ENCODE results near the gene NSMCE1. TPM values are rescaled to one million over a fixed set of nuclear protein-coding genes. Genes with fewer than 3 reads are reported as not detected.

NSMCE1 gene
- total and polyA plus RNA-seq, 2 of the 4 experiments (the other 2 are of a cell fraction), result 47.5 to 120 TPM

- BruUV-seq (replicated peaks), result no TSS peak
Observed at GRCh38 chr16:27223701-27224100, 44.9 kb downstream of the NSMCE1 start.

More at GRCh38 chr16:27223701-27224100, 44.9 kb downstream of the NSMCE1 start:
- Histone ChIP-seq H3K14ac (replicated peaks; ENCODE audit: low read depth, low read length) (peak overlapping the region; percentile 85), H2BK20ac (ENCODE audit: low read depth, low read length) (peak overlapping the region; percentile 91), H4K91ac (ENCODE audit: insufficient read depth, low read depth, low read length) (peak overlapping the region; percentile 96), H4K20me1 (ENCODE audit: insufficient read depth, low read length) (no peaks in the 10 kb centered on the region; the same call in 1 of the 2 replicates), H3K4me2 (ENCODE audit: low read depth, low read length) (no peak overlapping the region), H3K4ac (ENCODE audit: low read depth, low read length) (peak overlapping the region; percentile 98), H2AK5ac (ENCODE audit: low read depth, low read length) (peak overlapping the region; percentile 92), H3K27me3 (ENCODE audit: control insufficient read depth, insufficient read depth, low read length) (no peaks in the 10 kb centered on the region), H2AK9ac (replicated peaks; ENCODE audit: low read depth, low read length, poor library complexity) (peak overlapping the region; percentile 21), H3K18ac (ENCODE audit: low read depth, low read length) (peak overlapping the region; percentile 45), H3K4me1 (ENCODE audit: control insufficient read depth, insufficient read depth, low read length) (peaks cover 23% of the 10 kb centered on the region), H3K9me3 (ENCODE audit: control insufficient read depth, insufficient read depth, low read length) (no peaks in the 10 kb centered on the region), H3K56ac (ENCODE audit: extremely low read depth, insufficient read depth, low read length) (0 out of 2 replicates have a peak overlapping the region, but pooled peaks have one; percentile 32), H2BK15ac (ENCODE audit: low read depth, low read length) (peak overlapping the region; percentile 98; the same call in 2 of the 3 replicates), H4K5ac (ENCODE audit: low read depth, low read length) (peak overlapping the region; percentile 79), H4K8ac (ENCODE audit: low read depth in 2 of 2, low read length in 2 of 2) (peak overlapping the region; percentile 37 to 96), H3K9ac (ENCODE audit: low read depth, low read length) (peak overlapping the region; percentile 2; the same call in 1 of the 2 replicates), H3K9me1 (ENCODE audit: insufficient read depth, low read length) (peaks cover 16% of the 10 kb centered on the region), H2BK5ac (ENCODE audit: low read depth, low read length, poor library complexity, severe bottlenecking) (peak overlapping the region; percentile 93), H3K79me1 (ENCODE audit: low read depth in 1 of 2, low read length in 2 of 2) (peaks cover 0 to 15% of the 10 kb centered on the region in 2 experiments; a peak in 2 of 4 replicates), H2AFZ (replicated peaks; ENCODE audit: low read length, poor library complexity) (peak overlapping the region; percentile 58), H3K36me3 (ENCODE audit: control insufficient read depth, insufficient read depth, low read length) (peaks cover 22% of the 10 kb centered on the region), H3K4me3 (ENCODE audit: insufficient read depth, low read depth, low read length) (no peak overlapping the region), H3K27ac (ENCODE audit: insufficient read depth, low read length) (peak overlapping the region; percentile 75), H2BK120ac (ENCODE audit: low read depth, low read length) (peak overlapping the region; percentile 91), H3K23ac (ENCODE audit: low read depth, low read length) (peak overlapping the region; percentile 93)
- no peak for TF ChIP-seq CTCF (conservative IDR thresholded peaks at IDR 0.05; ENCODE audit: low read depth, low read length)
- TF ChIP-seq SMC3 (IDR thresholded peaks at IDR 0.05; ENCODE audit: low read depth, low read length), result no peak
- no peak for TF ChIP-seq RAD21 (IDR thresholded peaks at IDR 0.05; ENCODE audit: low read length)
- in situ Hi-C loops (cut with MboI; ENCODE audit: low sequenced_read_pairs), result no loop called here
- intact Hi-C loops (cut with micrococcal nuclease), result no loop called here
- dilution Hi-C loops (cut with HindIII; ENCODE audit: low sequenced_read_pairs, unreplicated experiment), result no loop called here
- ATAC-seq (ENCODE audit: low read depth) (no peak), DNase-seq (no peak)
- CTCF ChIA-PET, result no interaction called here
- POLR2A ChIA-PET (ENCODE audit: unreplicated experiment), result no interaction called here
- 94% methylated on average over 4 of the region's 6 CpGs; no CpG with 5 or more reads in 1 of the 2 experiments for WGBS, 2 experiments (ENCODE audit: extremely low coverage in 2 of 2, insufficient read length in 1 of 2)
